ENCODE results near the gene METTL1.

METTL1 gene

GRCh38 chr12:57737467-57738460 is 34.1 kb downstream of the METTL1 start:
- DNase-seq (ENCODE audit: low read depth, low spot score) = no peak

DNA sequence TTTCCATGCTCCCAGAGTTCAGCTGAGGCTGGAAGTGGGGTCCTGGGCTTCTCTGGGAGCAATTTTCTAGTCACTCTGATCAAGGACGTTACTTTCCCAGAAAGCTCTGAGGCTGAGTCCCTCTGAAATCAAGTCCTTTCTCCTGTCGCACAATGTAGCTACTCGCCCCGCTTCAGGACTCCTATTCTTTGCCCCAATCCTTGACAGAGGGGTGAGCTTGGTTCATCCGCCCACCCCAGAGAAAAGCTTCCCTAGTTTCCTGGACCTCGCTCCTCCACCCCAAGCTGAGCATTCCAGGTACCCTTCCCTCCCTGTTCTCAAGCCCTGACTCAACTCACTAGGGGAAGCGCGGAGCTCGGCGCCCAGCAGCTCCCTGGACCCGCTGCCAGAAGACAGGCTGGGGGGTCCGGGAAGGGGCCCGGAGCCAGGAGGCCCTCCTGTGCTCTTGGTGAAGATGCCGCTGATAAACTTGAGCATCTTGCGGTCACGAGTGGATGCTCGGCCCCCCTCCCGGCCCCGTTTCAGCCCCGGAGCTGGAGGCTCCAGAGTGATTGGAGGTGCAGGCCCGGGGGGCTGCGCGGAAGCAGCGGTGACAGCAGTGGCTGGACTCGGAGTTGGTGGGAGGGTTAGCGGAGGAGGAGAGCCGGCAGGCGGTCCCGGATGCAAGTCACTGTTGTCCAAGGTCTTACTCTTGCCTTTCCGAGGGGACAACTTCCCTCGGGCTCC is 35.0 kb downstream of the METTL1 start:
- DNase-seq (ENCODE audit: low read depth, low spot score) = no peak

DNA sequence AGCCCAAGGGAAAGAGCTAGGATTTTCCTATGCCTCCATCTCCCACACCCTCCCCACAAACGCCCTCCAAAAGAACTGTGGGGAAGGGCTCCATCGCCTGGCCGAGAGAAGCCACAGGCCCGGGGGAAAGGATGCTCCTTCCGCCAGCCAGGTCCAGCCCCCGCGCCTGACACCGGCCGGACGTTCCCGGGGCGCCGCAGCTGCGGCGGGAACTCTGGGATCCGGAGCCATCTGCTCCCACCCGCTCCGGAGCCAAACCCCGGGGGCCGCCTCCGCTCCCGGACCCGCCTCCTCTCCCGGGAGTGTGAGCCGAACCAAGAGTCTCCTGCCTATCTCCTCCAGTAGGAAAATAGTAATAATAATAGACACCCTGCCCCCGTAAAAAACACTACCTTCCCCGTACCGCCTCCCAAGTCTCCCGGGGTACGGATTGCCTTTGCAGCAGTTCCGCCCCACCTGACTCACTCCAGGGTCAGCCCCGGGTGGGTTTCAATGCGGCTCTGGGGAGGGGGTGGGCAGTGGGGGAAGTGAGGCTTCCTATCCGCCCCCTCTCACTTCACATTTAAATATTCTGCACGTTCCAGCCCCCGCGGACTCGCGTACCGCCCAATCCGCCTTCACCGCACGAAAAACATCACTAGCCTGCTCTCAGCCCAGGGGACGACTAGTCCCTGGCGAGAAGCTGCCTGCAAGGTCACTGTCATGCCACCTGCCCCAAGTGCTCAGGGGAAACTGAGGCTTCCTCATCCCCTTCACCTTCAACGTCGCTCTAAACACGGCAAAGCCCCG is 35.8 kb downstream of the METTL1 start:
- no peak for DNase-seq (ENCODE audit: low read depth, low spot score)

GRCh38 chr12:57735198-57735855 is 36.6 kb downstream of the METTL1 start:
- no peak for DNase-seq (ENCODE audit: low read depth, low spot score)

GRCh38 chr12:57734591-57734990 is 37.3 kb downstream of the METTL1 start:
- no peak for DNase-seq (ENCODE audit: low read depth, low spot score)

DNA sequence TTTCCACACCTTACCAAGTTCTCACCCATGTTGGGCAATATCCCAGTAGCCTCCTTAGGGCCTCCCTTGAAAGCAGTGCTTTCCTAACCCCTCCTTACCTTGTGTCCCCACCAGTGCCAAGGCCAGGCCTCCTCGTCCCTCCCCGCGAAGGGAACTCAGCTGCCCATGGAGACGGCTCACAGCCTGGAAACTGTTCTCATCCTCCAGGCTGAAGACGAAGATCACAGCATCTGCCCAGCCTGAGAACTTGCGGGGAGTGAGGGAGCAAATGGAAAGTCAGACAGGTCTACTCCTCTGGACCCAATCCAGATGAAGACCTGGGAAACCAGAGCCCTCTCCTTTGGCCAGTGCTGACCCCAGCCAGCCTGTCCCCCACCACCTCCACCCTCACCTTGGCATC is 38.0 kb downstream of the METTL1 start:
- DNase-seq (ENCODE audit: low read depth, low spot score) = no peak

DNA sequence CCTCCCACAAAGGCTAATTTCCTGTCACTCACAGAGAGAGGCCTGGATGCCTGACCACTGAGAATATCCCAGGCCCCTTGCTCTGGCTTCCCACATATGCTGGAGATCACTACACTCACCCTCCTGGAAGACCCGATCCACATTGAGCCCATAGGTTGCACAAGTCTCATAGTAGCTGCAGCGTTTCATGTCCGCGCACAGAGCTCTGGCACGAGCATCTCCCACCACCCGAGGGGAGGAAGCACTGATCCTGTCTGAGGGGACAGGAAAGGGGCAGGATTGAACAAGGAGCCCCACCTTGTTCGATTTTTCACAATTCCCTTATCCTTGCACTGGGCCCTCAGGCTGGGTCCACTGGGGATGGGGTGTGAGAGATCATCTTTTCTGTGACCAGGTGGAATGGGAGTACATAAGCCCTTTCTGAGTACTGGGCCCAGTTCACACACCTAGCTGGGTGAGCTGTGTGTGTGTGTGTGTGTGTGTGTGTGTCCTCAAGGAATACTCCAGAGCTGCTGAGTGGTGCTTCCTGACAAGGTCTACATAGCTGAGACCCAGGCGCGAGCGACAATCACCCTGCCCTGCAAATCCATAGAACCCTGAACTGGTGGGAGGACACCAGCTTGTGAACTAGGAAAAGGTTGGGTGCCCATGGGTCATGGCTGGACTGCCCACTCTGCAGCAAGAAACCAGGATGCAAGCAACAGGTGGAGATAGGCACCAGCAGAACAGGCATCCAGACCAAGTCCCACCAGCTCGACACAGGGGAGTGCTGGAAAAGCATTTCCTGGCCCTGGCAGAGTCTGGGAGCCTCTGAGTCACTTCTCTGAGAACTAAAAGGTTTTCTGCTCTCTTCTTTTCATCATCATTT is 38.9 kb downstream of the METTL1 start:
- DNase-seq (ENCODE audit: low read depth, low spot score) = no peak

- no peak for DNase-seq (ENCODE audit: low read depth, low spot score)
Measured at GRCh38 chr12:57732270-57732669, 39.6 kb downstream of the METTL1 start.

DNA sequence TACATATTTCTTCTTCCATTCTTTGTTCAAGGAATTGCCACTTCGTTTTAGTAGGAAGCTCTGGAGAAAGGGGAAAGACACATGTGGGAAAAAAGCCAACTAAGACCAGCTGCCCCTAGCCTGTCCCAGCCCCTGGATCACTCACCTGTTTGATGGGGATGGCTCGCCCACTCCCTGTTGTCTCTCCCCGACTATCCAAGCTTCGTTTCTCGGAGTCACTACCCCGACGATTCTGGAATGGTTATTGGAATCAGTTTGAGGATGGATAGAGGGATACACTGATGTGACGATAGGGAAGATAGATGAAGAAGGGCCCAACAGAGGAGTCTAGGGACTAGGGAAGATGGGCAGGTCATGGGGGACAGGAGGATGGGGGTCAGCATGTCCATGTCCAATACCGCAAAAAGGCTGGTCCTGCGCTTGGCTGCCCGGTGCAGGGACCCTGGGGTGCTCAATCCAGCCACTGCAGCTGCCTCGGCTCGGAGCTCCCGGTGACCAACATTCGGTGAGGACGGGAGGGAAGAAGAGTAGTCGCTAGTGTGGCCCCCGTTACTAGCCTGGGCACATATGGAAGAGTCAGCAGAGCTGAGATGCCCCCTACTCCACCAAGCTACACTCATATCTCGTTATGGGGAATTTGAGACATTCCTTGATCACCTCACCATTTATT is 40.4 kb downstream of the METTL1 start:
- no peak for DNase-seq (ENCODE audit: low read depth, low spot score)

GRCh38 chr12:57730336-57731067 is 41.4 kb downstream of the METTL1 start:
- DNase-seq (ENCODE audit: low read depth, low spot score) = no peak

- DNase-seq (ENCODE audit: low read depth, low spot score) = no peak
Measured at GRCh38 chr12:57729321-57729844, 42.5 kb downstream of the METTL1 start.

DNA sequence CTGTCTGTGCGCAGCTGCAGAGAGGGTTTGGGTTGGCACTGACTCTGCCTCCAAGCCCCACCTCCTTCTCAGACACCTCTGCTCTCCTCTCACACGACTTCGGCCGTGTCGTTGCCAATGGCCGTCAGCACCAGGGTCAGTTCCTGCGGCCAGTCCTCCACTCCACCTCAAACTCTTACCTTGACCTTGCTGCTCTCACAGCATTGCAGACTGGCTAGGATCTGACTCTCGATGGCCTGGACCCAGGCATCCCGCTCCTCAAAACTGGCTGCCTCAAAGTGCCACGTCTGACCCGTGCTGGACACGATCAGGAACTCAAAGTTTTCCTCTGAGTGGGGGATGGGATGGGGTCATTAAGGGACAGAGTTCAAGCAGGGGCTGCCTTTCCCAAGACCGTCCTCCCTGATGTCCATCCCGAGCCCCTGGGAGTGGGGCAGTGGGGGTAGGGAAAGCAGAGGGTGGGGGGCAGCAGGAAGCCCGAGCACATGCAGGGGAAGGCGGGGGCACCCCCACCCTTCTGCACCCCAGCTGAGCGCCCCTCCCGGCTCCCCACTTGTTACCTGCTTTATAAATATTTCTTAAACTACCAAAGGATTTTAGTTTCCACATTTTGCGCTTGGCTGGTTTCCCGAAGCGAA is 44.0 kb downstream of the METTL1 start:
- peak; percentile 59 for DNase-seq (ENCODE audit: low read depth, low spot score)

DNA sequence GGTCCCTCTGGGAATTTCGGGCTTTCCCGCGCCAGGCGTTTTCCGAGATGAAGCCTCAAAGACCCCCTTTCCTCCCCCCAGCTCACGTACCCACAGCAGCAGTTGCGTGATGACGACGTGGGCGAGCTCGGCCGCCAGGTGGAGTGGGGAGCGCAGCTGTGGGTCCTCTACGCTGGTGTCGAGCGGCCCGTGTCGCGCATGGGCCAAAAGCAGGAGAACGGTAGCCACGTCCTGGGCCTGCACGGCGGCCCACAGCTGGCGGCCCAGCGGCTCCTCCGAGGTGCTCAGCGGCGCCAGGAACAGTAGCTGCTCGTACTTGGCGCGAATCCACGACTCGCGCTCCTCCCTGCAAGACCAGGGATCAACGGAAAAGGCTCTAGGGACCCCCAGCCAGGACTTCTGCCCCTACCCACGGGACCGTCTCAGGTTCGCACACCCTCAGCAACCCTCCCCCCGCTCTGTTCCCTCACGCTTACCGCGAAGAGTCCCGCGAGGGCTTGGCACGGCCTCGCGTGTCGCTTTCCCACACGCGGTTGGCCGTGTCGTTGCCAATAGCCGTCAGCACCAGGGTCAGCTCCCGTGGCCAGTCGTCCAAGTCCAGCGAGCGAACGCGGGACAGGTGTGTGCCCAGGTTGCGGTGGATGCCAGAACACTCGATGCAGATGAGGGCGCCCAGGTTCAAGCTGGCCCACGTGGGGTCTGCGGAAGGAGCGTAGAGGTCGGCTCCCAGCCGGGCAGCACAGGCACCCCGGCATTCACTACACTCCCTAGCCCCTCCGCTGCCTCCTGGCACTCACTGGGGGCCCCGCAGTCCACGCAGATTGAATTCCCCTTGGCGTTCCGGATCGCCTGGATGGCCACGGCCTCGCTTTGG is 44.8 kb downstream of the METTL1 start:
- DNase-seq (ENCODE audit: low read depth, low spot score) = no peak

DNA sequence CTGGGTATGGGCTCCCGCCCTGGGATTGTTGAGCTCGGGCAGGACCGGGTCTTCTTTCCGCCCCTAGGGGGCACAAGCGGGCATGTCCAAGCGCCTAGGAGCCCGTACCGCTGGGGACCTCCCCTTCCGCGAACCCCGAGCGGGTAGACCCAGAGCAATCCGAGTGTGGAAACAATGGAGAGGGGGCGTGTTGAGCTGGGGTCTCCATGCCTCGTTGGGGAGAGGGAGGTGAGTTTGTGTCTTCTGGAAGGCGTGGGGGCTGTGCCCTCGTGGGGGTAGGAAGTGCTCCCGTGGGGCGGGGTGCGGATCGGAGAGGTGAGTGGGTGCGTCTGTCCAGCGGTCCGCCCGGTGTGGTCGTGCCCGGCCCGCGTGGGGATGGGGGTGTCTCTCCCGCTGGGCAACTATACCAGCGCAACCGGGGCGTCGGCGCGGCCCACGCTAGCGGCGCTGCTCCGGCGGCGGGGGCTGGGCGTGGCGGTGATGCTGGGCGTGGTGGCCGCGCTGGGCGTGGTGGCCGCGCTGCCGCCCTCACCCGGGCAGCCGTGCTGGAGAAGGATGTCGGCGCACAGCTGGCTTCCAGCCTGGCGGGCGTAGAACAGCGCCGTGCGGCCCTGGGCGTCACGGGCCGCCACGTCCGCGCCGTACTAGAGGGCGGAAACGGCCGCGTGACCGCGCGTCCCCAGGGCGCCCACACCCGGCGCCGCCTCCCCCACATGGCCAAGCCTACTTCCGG is 45.6 kb downstream of the METTL1 start:
- peak; percentile 70 for DNase-seq (ENCODE audit: low read depth, low spot score)

DNA sequence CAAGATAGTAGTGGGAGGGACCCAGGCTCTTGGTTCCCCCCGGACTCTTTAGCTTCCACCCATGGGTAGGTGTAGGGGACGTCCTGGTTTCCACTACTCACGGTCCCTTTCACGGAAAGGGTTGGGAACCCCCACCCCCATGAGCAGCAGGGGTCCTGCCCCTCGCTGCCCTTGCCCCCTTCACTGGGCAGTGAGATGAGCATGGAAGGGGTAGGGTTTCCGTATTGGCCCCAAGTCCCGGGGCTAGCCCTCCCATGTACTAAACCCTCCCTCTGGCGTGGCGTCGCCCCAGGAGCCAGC is 46.1 kb downstream of the METTL1 start:
- DNase-seq (ENCODE audit: low read depth, low spot score) = no peak

GRCh38 chr12:57724936-57725740 is 46.8 kb downstream of the METTL1 start:
- DNase-seq (ENCODE audit: low read depth, low spot score) = no peak
